ENCODE data around the gene CORO2B.
"Not testable (repeated sequence)": the region's sequence is repeated elsewhere in the genome, so short reads cannot be mapped to it uniquely, and the experiment has no call there.

The CORO2B gene

DNA sequence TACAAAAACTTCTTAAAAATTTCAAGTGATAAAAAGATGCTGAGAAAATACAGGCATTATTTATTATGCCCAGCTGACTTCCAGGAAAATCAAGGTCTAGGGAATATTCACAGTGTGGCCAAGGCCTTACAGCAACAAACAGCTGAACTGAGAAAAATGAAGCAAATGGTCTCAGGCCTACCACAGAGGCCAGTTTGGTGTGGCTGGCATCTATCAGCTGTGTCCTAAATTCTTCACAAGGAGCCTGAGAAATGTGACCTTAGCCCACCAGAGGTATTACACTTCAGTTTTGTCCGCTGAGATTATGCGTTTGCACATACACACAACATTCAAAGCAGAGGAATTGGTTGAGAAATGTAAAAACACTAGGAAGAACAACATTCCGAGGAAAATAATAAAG lies 164.5 kb downstream of the CORO2B start:
- DNase-seq, result no peak

DNA sequence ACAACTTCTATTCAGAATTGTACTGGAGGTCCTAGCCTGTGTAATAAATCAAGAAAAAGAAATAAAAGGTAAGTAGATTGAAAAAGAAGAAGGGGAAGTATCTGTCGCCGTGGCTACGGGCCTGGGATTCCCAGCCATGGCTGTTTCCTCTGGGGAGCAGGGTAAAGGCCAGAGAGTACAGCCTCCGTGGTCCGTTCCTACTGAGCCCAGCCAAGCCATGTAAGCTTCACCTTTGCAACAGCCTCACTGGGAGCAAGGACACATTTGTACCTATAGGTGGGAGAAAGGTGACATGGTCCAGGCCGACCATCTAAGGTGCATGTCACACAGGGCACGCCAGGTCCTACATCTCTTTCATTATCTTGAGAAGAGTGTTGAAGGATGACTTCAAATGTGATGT lies 170.6 kb downstream of the CORO2B start:
- no peak for DNase-seq

- DNase-seq, result no peak
These were observed 171.0 kb downstream of the CORO2B start for GRCh38 chr15:68749793-68750192.

- DNase-seq, result no peak
These were observed 172.8 kb downstream of the CORO2B start for GRCh38 chr15:68751622-68752021.

- no peak for DNase-seq
These were observed 176.9 kb downstream of the CORO2B start for GRCh38 chr15:68755731-68756130.

DNA sequence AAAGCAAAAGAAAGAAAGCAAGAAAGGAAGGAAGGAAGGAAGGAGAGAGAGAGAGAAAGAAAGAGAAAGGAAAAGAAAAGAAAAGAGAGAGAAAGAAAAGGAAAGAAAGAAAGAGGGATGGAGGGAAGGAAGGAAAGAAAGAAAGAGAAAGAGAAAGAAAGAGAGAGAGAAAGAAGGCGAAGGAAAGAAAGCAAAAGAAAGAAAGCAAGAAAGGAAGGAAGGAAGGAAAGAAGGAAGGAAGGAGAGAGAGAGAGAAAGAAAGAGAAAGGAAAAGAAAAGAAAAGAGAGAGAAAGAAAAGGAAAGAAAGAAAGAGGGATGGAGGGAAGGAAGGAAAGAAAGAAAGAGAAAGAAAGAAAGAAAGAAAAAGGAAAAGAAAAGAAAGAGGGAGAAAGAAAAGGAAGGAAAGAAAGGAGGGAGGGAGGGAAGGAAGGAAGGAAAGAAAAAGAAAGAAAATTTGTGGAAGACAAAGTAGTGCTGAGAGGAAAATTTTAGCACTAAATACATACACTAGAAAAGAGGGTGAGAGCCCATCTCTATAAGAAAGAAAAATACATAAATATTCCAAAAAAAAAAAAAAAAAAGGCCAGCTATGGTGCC lies 181.3 kb downstream of the CORO2B start:
- DNase-seq, result not testable (repeated sequence)

DNA sequence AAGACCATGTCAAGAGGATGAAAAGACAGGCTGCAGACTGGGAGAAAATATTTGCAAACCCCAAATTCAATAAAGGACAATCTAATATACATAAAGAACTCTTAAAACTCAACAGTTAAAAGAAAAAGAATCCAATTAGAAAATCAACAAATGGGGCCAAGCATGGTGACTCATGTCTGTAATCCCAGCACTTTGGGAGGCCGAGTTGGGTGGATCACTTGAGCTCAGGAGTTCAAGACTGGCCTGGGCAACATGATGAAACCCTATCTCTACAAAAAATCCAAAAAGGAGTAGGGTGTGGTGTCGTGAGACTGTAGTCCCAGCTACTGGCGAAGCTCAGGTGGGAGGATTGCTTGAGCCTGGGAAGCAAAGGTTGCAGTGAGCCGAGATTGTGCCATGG lies 184.3 kb downstream of the CORO2B start:
- DNase-seq, result no peak

DNA sequence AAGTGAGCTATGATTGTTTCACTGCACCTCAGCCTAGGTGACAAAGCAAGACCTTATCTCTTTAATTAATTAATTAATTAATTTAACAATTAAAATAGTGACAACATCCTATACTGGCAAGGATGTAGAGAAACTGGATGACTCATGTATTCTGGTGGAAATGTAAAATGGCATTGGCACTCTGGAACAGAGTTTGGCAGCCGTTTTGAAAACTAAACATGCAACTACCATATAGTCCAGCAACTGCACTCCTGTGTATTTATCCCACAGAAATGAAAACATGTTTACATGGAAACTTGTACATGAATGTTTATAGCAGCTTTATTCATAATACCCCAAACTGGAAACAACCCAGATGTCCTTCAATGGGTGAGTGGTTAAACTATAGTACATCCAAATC lies 185.3 kb downstream of the CORO2B start:
- no peak for DNase-seq

- DNase-seq, result peak; percentile 28
These were observed 187.0 kb downstream of the CORO2B start for GRCh38 chr15:68765602-68766368.

DNA sequence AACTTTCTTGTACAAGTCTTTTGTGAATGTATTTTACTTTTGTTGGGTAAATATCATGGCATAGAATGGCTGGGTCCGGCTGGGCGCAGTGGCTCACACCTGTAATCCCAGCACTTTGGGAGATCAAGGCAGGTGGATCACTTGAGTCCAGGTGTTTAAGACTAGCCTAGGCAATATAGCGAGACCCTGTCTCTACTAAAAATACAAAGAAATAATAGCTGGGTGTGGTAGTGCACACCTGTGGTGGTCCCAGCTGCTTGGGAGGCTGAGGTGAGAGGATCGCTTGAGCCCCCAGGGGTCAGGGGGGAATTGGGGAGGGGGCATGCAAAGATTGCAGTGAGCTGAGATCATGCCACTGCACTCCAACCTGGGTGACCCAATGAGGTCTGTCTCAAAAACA lies 189.0 kb downstream of the CORO2B start:
- no peak for DNase-seq

- DNase-seq, result no peak
These were observed 189.5 kb downstream of the CORO2B start for GRCh38 chr15:68768321-68768720.

GRCh38 chr15:68769702-68770101 lies 190.9 kb downstream of the CORO2B start:
- no peak for DNase-seq

GRCh38 chr15:68770216-68770615 lies 191.4 kb downstream of the CORO2B start:
- no peak for DNase-seq

DNA sequence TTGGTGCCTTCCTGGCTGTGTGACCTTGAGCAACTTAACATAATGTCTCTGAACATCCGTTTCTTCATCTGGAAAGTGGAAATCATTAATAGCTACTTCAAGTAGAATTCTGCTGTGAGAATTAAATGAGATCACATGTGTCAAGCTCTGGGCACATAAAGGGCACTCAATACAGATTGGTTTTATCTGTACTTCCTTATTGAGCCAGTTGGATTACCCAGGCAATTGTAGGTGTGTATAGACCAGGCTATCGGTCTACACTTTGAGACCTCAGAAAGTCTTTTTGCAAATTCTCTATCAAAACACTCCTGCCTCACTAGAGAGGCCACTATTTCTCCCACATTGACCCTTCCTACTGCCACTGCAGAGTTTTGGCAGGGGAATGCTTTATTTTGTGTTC lies 194.2 kb downstream of the CORO2B start:
- DNase-seq, result no peak

DNA sequence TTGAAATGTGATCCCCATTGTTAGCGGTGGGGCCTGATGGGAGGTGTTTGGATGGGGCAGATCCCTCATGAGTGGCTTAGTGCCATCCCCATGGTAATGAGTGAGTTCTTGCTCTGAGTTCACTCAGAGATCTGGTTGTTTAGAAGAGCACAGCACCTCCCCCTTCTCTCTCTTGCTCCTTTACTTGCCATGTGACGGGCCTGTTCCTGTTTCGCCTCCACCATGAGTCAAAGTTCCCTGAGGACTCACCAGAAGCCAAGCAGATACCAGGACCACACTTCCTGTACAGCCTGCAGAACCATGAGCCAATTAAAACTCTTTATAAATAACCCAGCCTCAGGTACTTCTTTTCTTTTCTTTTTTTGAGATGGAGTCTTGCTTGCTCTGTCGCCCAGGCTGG lies 195.3 kb downstream of the CORO2B start:
- DNase-seq, result no peak

GRCh38 chr15:68774521-68775235 lies 195.9 kb downstream of the CORO2B start:
- DNase-seq, result no peak

GRCh38 chr15:68775236-68775577 lies 196.4 kb downstream of the CORO2B start:
- DNase-seq, result no peak

GRCh38 chr15:68775671-68776476 lies 197.1 kb downstream of the CORO2B start:
- no peak for DNase-seq

GRCh38 chr15:68776477-68777270 lies 197.9 kb downstream of the CORO2B start:
- no peak for DNase-seq
